GM18517 (cell line): ENCODE data around the gene TAS1R3.
A peak's percentile ranks its signal among the peaks of the same experiment; 100 is the strongest.

Experiments
- ATAC-seq: cut with Tn5 transposase; IDR thresholded peaks from one replicate; pipeline ENCODE4 v1.9.1; 2021; ENCODE audit warnings: mild to moderate bottlenecking, moderate library complexity; ENCODE audit not compliant: unreplicated experiment

TAS1R3 gene

DNA sequence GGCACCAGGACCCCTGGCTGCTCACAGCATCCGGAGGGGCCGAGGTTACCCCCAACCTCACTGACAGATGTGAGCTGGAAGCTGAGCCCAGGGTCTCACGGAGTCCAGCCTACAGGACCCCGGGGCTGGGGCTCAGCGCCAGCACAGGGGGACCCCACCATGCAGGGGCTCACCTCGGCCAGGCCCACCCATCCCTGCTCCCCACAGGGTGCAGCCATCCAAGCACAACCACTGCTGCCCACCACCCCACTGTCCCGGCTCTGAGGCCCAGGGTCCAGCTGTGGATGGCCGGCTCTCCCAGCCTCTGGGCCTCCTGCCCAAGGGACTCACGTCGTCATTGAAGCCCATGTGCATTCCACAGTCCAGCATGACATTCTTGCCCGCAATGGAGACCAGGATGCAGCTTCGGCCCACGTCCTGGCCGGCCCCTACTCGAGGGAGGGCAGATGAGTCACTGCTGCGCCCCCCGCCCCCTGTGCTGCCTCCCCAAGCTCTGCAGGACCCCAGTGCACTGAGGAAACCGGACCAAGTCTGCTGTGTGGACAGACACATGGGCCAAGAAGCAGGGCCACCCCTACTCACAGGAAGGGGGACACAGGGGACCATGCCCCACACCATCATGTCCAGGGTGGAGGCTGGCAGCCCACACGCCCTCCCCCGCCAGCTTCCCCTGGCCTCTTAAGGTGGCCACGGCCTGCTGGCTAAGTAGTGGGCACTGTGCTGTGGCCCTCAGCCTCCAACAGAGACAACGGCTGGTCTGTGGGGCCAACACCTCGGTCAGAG is 10.2 kb upstream of the TAS1R3 start:
- ATAC-seq, result no peak

DNA sequence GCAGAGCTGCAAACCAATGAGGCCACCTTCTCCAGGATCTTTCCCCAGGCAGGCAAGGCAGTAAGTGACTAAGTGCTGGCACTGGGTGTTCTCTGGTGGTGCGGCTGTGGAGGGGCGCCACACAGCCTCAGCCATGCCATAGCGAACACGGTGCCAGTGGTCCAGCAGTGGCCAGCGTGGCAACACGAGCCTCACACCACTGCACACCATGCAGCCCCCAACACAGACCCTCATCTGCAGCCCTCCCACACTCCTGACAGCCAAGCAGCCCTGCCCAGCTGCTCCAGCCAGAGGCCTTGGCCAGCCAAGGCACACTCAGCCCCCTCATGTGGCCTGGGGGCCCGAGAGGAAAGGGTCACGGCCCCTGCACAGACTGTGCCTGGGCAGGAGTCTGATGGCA is 9.6 kb upstream of the TAS1R3 start:
- no peak for ATAC-seq

DNA sequence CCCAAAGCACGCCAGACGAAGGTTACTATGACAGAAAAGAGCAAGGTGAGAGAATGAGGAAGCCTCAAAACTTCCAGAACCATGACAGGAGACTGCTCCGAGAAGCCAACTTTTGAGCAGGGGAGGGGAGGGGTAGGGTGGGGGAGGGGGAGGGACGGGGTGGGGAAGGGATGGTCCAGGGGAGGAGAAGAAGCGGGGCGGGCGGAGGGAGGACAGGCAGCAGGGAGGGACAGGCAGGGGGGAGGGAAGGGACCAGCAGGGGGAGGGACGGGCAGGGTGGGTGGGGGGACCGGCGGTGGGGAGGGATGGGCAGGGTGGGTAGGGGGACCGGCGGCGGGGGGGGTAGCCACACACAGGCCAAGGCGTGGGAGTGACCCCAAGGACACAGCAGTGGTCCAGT is 8.7 kb upstream of the TAS1R3 start:
- no peak for ATAC-seq

DNA sequence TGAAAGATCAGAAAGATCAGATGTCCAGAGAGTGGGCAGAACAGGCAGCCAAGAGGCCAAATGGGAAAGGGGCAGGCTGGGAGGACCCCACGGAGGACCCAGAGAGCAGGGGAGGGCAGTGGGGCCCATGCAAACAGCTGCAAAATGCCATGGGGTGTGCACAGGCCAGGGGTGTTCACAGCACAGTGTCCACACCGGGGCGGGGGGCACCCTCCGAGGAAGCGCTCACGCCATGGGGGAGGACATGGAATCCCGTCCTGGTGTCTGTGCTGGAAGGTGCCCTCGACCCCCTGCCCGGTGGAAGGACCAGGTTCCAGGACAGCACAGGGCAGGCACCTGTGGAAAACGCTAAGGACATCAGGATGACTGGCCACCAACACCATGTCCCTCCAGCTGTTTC is 8.1 kb upstream of the TAS1R3 start:
- no peak for ATAC-seq

DNA sequence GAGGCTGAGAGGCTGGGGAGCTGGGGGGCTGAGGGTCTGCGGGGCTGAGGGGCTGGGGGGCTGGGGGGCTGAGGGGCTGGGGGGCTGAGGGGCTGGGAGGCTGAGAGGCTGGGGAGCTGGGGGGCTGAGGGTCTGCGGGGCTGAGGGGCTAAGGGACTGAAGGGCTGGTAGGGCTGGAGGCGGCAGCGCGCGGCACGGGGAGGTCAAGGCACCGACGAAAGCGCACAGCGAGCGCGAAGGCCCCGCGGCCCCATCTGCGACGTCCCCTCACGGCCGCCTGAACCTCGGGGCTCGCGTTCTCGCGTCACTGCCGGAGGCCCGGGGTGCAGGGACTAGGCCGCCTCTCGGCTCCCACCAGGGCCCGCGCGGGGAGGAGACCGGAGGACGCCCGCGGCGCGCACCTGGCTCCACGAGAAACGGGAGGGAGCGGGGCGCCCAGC is 7.0 kb upstream of the TAS1R3 start:
- ATAC-seq, result peak; percentile 38

DNA sequence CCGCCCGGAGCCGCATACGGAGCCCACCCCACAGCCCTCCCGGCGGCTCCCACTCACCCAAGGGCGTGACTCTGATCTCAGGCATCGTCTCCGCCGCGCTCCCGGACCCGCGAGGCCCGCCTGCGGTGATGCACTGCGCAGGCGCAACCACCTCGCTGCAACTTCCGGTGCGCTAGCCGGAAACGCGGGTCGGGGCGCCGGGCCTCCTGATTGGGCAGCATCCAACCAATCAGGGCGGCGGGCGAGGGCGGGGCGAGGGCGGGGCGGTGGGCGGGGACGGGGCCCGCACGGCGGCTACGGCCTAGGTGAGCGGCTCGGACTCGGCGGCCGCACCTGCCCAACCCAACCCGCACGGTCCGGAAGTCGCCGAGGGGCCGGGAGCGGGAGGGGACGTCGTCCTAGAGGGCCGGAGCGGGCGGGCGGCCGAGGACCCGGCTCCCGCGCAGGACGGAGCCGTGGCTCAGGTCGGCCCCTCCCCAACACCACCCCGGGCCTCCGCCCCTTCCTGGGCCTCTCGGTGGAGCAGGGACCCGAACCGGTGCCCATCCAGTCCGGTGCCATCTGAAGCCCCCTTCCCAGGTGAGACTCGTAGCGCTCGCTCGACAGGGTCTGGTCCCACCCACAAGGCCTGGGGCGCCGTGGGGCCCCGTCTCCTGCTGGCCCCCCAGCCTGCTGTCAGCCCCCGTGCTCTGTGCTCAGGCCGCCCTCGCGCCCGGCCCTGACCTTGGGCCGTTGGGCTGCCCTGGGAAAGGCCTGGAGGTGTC is 6.4 kb upstream of the TAS1R3 start, which contains the start of the genes CPTP and INTS11:
Gene CPTP (plus strand): TSS at position 279 of the 764 bp plus-strand sequence. CDS start 2,109 bp downstream, outside the sequence.
Gene INTS11 (minus strand): TSS at position 137 of the 764 bp plus-strand sequence. CDS start 52 bp downstream, at position 85.
- ATAC-seq, result peak; percentile 65

DNA sequence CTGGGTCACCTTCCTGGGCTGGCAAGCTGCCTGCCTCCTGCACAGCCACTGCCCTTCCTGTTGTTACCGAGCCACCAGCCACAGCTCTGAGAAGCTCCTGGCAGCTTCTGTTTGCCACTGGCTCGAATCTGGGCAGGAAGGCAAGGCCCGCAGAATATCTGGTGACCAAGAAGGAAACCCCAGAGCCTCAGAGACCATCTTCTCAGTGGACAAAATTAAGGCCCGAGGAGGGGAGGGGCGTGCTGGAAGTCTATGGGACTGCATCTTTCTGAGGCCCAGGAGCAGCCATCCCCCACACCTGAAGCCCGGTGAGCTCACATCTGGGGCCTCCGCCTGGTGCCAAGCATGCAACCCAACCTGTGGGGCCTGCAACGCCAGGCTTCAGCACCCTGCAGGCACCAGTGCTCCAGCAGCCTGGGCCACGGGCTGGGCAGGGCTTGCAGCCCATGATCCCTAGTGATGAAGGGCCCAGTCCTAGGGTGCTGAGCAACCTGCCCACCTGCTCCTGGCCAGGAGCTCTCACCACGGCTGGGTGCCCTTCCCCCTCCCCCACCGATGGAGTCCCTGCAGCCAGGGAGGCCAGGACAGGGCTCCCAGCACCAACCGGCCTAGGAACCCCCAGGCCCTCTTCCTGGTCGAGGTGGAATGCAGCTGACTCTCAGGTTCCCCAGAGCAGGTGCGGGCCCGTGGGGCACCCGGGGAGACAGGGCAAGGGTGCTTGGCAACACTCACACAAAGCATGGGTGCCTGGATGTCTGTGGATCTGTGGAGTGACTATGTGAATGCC is 5.6 kb upstream of the TAS1R3 start:
- no peak for ATAC-seq

DNA sequence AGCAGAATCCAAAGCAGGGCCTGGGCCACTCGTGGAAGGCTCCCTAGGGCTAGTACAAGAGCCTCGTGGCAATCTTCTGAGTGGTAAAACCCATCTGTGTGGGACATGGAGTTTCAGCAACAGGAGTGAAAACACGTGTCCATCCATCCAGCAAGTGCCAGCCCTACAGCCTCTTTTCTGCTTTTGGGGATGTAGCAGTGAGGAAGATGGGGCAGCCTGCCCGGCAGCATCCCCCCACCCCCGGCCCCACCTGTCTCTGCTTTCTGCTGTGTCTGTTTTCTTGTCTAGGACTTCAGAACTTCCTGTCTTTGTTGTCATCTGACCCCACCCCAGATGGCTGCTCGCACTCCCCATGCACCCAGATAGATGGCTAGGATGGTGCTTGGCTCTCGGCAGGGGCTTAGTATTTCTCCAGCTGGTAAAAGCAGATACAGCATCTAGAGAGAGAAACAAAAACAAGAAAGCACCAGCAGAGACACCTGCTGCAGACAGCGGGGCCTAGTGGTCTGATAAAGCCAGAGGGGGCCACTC is 4.9 kb upstream of the TAS1R3 start:
- ATAC-seq, result no peak

DNA sequence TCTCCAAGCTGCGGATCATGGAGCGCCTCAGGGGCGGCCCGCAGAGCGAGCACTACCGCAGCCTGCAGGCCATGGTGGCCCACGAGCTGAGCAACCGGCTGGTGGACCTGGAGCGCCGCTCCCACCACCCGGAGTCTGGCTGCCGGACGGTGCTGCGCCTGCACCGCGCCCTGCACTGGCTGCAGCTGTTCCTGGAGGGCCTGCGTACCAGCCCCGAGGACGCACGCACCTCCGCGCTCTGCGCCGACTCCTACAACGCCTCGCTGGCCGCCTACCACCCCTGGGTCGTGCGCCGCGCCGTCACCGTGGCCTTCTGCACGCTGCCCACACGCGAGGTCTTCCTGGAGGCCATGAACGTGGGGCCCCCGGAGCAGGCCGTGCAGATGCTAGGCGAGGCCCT is 3.8 kb upstream of the TAS1R3 start:
- no peak for ATAC-seq

DNA sequence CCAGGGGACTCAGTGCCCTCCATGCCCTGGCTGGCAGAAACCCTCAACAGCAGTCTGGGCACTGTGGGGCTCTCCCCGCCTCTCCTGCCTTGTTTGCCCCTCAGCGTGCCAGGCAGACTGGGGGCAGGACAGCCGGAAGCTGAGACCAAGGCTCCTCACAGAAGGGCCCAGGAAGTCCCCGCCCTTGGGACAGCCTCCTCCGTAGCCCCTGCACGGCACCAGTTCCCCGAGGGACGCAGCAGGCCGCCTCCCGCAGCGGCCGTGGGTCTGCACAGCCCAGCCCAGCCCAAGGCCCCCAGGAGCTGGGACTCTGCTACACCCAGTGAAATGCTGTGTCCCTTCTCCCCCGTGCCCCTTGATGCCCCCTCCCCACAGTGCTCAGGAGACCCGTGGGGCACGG is 2.8 kb upstream of the TAS1R3 start:
- no peak for ATAC-seq

DNA sequence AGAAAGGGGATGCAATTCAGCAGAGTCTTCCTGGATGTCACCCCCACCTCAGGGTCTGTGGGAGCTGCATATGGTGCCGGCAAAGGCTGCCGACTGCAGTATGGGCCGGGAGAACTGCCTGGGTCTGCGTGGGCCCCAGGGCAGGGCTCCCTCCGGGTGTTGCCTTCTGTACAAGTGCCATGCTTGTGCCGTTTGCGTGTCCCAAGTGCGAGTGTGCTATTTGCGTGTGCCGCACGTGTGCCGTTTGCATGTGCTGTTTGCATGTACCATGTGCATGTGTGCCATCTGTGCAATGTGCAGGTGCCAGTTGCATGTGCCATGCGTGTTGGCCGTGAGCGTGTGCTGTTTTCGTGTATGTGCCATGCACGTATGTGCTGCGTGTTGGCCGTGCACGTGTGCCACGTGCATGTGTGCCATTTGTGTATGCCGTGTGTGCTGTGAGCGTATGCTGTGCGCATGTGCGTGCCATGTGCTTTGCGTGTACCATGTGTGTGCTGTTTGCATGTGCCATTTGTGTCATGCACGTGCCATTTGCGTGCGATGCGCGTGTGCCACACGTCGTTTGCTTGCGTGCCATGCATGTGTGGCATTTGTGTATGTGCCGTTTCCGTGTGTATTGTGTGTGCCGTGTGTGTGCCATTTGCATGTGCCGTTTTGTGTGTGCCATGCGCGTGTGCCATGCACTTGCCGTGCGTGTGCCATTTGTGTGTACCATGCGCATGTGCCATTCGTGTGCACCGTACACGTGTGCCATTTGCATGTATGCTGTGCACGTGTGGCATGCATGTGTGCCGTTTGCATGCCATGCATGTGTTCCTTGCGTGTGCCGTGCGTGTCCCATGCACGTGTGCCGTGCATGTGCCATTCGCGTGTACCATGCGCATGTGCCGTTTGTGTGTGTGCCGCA is 1.5 kb upstream of the TAS1R3 start:
- no peak for ATAC-seq

DNA sequence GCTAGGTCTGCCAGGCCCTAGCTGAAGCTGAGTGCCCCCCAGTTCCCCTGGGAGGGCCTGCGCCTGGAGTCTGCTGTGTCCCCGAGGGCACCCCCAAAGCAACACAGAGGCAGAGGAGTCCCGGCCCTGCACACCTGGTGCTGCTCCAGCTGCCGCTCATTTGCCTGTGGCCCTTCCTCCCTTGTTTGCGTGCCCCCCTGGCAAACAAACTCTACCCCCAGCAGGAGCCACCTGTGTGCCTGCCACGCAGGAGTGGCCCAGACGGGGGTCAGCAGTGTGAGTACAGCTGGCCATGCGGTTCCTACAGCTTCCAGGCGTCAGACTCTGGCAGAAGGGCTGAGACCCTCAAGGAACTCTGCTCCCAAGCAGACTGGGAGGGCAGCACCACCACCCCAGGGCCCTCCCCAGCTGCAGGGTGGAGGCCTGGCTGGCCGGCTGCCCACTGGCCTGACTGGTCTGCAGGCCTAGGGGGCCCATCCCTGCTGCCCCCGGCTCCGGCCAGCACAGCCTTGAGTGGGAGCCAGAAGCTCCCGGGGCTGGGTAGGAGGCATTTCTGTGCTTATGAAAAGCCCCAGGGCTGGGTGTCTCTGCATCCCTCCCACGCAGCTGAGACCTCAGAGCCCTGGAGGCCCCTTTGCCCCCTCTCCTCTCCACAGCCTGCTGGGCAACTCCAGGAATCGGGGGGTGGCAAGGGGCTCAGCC is 563 bp upstream of the TAS1R3 start:
- ATAC-seq, result no peak

DNA sequence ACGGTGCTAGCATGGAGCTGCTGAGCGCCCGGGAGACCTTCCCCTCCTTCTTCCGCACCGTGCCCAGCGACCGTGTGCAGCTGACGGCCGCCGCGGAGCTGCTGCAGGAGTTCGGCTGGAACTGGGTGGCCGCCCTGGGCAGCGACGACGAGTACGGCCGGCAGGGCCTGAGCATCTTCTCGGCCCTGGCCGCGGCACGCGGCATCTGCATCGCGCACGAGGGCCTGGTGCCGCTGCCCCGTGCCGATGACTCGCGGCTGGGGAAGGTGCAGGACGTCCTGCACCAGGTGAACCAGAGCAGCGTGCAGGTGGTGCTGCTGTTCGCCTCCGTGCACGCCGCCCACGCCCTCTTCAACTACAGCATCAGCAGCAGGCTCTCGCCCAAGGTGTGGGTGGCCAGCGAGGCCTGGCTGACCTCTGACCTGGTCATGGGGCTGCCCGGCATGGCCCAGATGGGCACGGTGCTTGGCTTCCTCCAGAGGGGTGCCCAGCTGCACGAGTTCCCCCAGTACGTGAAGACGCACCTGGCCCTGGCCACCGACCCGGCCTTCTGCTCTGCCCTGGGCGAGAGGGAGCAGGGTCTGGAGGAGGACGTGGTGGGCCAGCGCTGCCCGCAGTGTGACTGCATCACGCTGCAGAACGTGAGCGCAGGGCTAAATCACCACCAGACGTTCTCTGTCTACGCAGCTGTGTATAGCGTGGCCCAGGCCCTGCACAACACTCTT is 1.1 kb downstream of the TAS1R3 start:
- ATAC-seq, result no peak

DNA sequence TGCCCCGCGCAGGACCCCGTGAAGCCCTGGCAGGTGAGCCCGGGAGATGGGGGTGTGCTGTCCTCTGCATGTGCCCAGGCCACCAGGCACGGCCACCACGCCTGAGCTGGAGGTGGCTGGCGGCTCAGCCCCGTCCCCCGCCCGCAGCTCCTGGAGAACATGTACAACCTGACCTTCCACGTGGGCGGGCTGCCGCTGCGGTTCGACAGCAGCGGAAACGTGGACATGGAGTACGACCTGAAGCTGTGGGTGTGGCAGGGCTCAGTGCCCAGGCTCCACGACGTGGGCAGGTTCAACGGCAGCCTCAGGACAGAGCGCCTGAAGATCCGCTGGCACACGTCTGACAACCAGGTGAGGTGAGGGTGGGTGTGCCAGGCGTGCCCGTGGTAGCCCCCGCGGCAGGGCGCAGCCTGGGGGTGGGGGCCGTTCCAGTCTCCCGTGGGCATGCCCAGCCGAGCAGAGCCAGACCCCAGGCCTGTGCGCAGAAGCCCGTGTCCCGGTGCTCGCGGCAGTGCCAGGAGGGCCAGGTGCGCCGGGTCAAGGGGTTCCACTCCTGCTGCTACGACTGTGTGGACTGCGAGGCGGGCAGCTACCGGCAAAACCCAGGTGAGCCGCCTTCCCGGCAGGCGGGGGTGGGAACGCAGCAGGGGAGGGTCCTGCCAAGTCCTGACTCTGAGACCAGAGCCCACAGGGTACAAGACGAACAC is 1.8 kb downstream of the TAS1R3 start:
- ATAC-seq, result no peak

DNA sequence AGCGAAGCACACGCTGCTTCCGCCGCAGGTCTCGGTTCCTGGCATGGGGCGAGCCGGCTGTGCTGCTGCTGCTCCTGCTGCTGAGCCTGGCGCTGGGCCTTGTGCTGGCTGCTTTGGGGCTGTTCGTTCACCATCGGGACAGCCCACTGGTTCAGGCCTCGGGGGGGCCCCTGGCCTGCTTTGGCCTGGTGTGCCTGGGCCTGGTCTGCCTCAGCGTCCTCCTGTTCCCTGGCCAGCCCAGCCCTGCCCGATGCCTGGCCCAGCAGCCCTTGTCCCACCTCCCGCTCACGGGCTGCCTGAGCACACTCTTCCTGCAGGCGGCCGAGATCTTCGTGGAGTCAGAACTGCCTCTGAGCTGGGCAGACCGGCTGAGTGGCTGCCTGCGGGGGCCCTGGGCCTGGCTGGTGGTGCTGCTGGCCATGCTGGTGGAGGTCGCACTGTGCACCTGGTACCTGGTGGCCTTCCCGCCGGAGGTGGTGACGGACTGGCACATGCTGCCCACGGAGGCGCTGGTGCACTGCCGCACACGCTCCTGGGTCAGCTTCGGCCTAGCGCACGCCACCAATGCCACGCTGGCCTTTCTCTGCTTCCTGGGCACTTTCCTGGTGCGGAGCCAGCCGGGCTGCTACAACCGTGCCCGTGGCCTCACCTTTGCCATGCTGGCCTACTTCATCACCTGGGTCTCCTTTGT is 2.6 kb downstream of the TAS1R3 start:
- no peak for ATAC-seq

DNA sequence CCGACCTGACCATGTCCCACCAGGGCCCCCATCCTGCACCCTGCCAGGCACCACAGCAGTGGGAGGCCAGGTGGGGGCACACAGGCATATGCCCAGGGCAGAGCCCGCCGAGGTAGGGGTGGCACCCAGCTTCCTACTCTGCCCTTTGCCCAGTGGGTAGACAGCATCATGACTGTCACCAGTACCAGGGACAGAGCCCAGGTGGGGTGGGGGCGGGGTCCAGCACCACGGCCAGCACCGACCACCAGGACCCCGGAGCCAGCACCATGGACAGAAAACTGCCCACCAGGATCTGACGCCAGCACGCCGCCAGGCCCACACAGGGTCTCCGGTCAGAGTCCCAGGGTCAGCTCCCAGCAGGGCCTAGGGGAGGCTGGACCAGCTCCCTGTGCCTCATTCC is 3.8 kb downstream of the TAS1R3 start:
- no peak for ATAC-seq

DNA sequence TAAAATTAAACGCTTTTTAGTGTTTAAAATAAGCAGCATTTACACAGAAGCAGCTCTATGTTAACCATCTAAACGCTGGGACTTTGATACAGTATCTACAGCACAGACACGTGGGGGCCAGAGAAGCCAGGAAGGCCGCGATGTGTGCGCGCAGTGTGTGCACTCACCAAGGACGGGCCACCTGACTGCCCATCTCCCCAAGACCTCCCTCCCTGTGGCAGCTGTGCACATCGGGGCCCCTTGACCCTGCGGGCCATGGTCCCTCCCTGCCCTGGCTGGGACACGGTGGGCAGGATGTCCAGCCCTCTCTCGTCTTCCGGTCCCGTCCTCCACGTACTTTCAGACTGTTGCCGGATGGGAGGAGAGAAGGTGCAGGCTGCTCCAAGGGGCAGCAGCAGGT is 4.2 kb downstream of the TAS1R3 start:
- ATAC-seq, result no peak
